B cell (primary cell): Measurements from ENCODE around the gene PLD4.

Experiments
- EZH2 ChIP-seq: IDR thresholded peaks from 2 replicates; pipeline ENCODE4 v1.6.1; 2012; ENCODE audit warnings: borderline replicate concordance, low read depth, mild to moderate bottlenecking, moderate library complexity, low read length; ENCODE audit not compliant: insufficient read depth, poor library complexity, severe bottlenecking
- TF ChIP-seq, protein P1 (sequence below): fragments of 200-600 bp; IDR thresholded peaks from one replicate; pipeline ENCODE4 v1.8.0; 2022; ENCODE audit warnings: antibody characterized with exemption, mild to moderate bottlenecking

GRCh38 chr14:104956290-104956890, 31.7 kb downstream of the PLD4 start:
- no peak for TF ChIP-seq EZH2
- TF ChIP-seq, protein P1, sequence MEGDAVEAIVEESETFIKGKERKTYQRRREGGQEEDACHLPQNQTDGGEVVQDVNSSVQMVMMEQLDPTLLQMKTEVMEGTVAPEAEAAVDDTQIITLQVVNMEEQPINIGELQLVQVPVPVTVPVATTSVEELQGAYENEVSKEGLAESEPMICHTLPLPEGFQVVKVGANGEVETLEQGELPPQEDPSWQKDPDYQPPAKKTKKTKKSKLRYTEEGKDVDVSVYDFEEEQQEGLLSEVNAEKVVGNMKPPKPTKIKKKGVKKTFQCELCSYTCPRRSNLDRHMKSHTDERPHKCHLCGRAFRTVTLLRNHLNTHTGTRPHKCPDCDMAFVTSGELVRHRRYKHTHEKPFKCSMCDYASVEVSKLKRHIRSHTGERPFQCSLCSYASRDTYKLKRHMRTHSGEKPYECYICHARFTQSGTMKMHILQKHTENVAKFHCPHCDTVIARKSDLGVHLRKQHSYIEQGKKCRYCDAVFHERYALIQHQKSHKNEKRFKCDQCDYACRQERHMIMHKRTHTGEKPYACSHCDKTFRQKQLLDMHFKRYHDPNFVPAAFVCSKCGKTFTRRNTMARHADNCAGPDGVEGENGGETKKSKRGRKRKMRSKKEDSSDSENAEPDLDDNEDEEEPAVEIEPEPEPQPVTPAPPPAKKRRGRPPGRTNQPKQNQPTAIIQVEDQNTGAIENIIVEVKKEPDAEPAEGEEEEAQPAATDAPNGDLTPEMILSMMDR: no peak
